Measurements from ENCODE around the gene CYTH3. TPM values are rescaled to one million over a fixed set of nuclear protein-coding genes. Genes with fewer than 3 reads are reported as not detected.

The CYTH3 gene
- total and polyA plus RNA-seq, 2 of the 8 experiments (the other 6 are each of a cell fraction or from before 2014, with no cell fraction given) = 10.3 to 11.9 TPM

DNA sequence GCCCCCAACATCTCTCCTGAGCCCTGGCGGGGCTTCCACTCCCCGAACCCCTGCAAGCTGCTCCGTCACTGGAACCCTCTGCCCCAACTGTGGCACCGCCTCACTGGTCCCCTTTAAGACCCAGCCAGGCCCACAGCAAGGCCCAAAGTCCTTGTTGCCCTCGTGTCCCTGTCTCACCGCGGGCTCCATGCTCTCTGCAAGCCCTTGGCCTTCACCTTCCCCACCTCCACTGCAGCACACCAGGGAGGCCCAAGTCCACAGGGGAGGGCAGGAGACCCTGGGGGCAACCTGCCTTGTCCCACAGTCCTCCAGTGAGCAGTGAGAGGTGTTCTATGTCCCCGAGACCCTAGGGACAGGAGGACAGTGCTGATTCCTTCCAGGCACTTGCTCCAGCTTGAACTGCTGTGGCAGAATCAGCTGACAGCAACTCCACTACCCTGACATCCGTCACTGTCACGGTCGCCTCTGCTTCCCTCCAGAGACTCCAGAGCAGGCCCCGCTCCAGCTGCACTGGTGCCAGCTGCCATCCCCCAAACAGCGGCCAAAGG is 105.3 kb downstream of the CYTH3 start (continued):
- TF ChIP-seq TEAD4 (IDR thresholded peaks at IDR 0.05; ENCODE audit: low read depth, low read length) (no peak), KDM5A (IDR thresholded peaks at IDR 0.05; ENCODE audit: low read length) (no peak)

All from H1 (cell line).